Tibial artery (tissue), 4 donors: Measurements from ENCODE around the gene SND1.

Source experiments
- DNase-seq, 2 donors: peaks; one replicate each; pipeline ENCODE4 v3.0.0-alpha.2; 2019
- H3K27ac ChIP-seq, 2 donors: fragments of 200-600 bp; sonication (generic) in 1 of 2; 1 replicate in 1 of 2; 2 replicates in 1 of 2; pipeline ENCODE4 v1.5.1; 2018 to 2019; ENCODE audit warnings: mild to moderate bottlenecking in 1 of 2
- H3K27me3 ChIP-seq, 2 donors: fragments of 200-600 bp; sonication (generic) in 1 of 2; one replicate each; pipeline versions ENCODE4 v1.5.1 to v1.6.0; 2016 to 2019
- H3K36me3 ChIP-seq, 3 donors: fragments of 200-600 bp; sonication (generic) in 2 of 3; one replicate each; pipeline ENCODE4 v1.5.1; 2016 to 2019; ENCODE audit warnings: mild to moderate bottlenecking in 2 of 3
- H3K4me1 ChIP-seq, 4 donors: fragments of 200-600 bp; sonication (generic) in 2 of 4; 1 replicate in 3 of 4; 2 replicates in 1 of 4; pipeline ENCODE4 v1.5.1; 2016 to 2019
- H3K4me3 ChIP-seq, 2 donors: fragments of 200-600 bp; sonication (generic) in 1 of 2; 1 replicate in 1 of 2; 2 replicates in 1 of 2; pipeline ENCODE4 v1.5.1; 2018 to 2019; ENCODE audit warnings: mild to moderate bottlenecking in 2 of 2
- H3K9me3 ChIP-seq, 3 donors: fragments of 200-600 bp; sonication (generic) in 1 of 3; one replicate each; pipeline ENCODE4 v1.5.1; 2016 to 2019
- CTCF ChIP-seq, 2 experiments: fragments of 200-600 bp in 1 of 2; fragments of 450-650 bp in 1 of 2; IDR thresholded peaks; one replicate each; pipeline ENCODE4 v1.5.1; 2017 to 2019; ENCODE audit warnings: antibody characterized with exemption in 2 of 2, mild to moderate bottlenecking in 1 of 2, moderate library complexity in 1 of 2
- intact Hi-C: fragments of 100-400 bp; cut with DNase I; formaldehyde crosslinking; loops from one replicate; pipeline ENCODE4 v1.15.0; 2023; ENCODE audit warnings: low total_unique reads

Gene SND1

DNA sequence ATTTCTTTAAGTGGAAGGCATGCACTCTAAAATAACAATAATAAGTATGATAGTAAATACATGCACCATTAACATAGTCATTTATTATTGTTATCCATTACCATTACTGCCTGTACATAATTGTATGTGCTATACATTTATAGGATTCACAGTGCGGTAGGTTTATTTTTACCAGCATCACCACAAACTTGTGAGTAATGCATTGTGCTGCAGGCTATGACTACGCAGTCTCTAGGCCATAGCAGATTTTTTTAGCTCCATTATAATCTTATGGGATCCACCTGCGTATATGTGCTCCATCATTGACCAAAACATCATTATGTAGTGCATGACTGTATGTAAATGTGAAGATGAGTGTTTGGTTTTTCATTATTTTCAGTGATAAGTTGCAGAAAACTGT lies 219.2 kb downstream of the SND1 start:
- intact Hi-C loops = no loop called here
- H3K4me3 ChIP-seq = no peak overlapping the region
- H3K9me3 ChIP-seq = no peaks in the 10 kb centered on the region
- H3K36me3 ChIP-seq = no peaks in the 10 kb centered on the region
- peaks cover 0 to 4% (median 0%) of the 10 kb centered on the region in 4 donors for H3K4me1 ChIP-seq
- H3K27ac ChIP-seq = no peak overlapping the region
- no peaks in the 10 kb centered on the region for H3K27me3 ChIP-seq
- no peak for TF ChIP-seq CTCF (IDR thresholded peaks at IDR 0.05)
- DNase-seq = no peak

DNA sequence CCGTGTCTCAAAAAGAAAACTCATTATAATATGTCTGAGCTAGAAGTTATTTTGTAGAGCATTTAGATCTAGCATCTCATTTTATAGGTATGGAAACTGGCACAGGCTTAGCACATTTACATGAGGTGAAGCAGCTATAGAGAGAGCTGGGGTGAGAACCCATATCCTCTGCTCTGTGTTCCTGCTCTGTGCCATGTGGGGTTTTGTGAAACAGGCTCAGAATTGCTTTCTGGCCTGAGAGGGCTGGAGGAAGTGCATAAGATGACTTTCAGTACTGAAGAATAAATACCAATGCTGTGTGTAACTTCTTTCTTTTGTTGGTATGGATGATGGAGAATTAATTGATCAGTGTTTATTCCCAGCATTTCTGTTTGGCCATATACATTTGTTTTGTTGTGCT lies 220.1 kb downstream of the SND1 start:
- intact Hi-C loops = no loop called here
- H3K4me3 ChIP-seq = no peak overlapping the region
- H3K27me3 ChIP-seq = no peaks in the 10 kb centered on the region
- DNase-seq = no peak
- no peak overlapping the region for H3K27ac ChIP-seq
- no peak for TF ChIP-seq CTCF (IDR thresholded peaks at IDR 0.05)
- H3K4me1 ChIP-seq = peaks cover 0 to 6% (median 0%) of the 10 kb centered on the region in 4 donors
- H3K9me3 ChIP-seq = no peaks in the 10 kb centered on the region
- no peaks in the 10 kb centered on the region for H3K36me3 ChIP-seq

DNA sequence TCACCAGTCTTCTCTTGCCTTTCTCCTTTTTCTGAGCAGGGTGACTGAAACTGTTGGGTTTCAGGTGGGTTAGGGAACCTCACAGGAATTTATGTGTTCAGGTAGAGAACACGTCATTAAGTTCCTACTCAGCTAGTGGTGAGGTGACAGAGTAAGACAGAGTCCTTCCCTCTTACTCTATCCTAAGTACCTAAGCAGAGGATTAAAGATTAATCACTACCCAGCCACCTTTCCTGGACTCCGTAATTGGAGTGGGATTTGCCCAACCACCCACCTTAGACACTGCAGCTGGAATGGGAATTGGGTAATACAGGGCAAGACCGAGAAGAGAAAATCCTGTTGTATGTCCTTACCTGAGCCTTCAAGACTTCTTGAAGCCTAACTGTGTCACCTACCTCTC lies 221.2 kb downstream of the SND1 start:
- H3K27ac ChIP-seq = no peak overlapping the region
- intact Hi-C loops = no loop called here
- DNase-seq = no peak
- H3K9me3 ChIP-seq = no peaks in the 10 kb centered on the region
- H3K4me3 ChIP-seq = no peak overlapping the region
- H3K36me3 ChIP-seq = no peaks in the 10 kb centered on the region
- H3K27me3 ChIP-seq = no peaks in the 10 kb centered on the region
- H3K4me1 ChIP-seq = peaks cover 0 to 6% (median 0%) of the 10 kb centered on the region in 4 donors
- TF ChIP-seq CTCF (IDR thresholded peaks at IDR 0.05) = no peak

DNA sequence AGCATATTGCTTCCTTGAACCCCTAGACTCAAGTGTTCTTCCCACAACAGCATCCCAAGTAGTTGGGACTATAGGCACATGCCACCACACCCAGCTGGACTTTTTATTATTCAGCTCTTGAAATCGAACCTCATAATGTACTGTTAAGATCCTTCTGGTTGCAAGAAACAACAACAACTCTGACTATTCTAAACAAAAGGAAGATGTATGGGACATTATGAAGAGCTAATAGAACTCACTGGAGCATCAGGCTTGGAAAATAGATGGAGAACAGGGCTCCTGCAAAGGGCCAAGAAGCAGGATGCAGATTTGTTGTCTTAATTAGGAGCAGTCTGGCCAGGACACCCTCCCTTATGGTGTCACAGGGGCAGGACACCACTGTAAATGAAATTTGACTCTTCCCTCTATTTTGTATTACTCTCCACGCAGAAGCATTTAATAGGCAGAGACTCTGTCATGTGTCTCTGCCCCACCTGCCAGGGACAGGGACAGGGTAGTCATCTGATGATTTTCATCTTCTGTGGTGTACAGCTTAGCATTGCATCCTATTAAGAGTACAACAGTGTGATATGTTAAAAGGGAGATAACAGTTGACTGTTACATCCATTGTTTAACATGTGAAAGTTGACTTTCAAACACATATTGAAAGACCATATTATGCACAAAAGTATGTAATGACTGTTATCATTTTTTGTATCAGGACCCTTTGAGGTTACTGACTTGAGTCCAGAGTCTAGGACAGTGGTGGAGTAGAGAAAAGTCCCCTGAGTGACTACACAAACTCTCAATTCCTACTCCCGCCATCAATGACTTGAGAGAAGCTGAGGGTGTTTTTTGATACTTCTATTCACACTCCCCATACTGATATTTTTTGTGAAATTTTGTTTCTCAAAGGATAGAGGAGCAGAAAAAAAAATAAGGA lies 222.0 kb downstream of the SND1 start:
- DNase-seq = no peak
- Histone ChIP-seq H3K4me1 (peaks cover 0 to 6% (median 0%) of the 10 kb centered on the region in 4 donors), H3K4me3 (no peak overlapping the region), H3K9me3 (no peaks in the 10 kb centered on the region), H3K27me3 (no peaks in the 10 kb centered on the region), H3K27ac (no peak overlapping the region), H3K36me3 (no peaks in the 10 kb centered on the region)
- no peak for TF ChIP-seq CTCF (IDR thresholded peaks at IDR 0.05)
- intact Hi-C loops = no loop called here

DNA sequence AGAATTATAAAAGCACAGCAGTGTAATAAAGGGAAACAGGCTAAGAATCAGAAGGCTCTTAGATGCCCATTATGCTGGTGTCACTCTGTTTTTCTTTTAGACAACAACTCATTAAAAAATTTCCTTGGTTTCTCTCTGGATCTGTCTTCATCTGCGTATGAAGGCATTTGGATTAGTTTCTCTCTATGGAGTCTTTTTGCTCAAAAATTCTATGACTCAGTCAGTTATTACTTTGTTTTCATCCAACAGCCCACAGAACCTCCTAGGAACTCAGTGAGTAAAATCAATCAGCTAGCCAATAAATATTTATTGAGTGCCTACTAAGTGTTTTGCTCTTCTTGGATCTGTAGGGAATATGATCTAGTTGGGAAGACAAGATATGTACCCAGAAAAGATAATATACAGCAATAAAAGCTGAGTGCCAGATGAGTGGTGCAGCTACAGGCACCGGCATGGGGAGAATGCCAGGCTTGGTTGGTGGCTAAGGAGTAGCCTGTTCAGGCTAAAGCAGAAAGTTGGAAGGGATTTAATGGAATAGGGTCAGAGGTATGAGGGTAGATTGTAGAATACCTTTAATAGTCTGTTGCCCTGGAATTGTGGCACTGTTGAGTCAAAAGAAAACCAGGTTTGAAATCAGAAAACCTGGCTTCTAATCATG lies 223.1 kb downstream of the SND1 start:
- no peak for DNase-seq
- no peaks in the 10 kb centered on the region for H3K36me3 ChIP-seq
- H3K27me3 ChIP-seq = no peaks in the 10 kb centered on the region
- no peak overlapping the region for H3K4me3 ChIP-seq
- no peak overlapping the region for H3K27ac ChIP-seq
- no peaks in the 10 kb centered on the region for H3K9me3 ChIP-seq
- no peak for TF ChIP-seq CTCF (IDR thresholded peaks at IDR 0.05)
- intact Hi-C loops = no loop called here
- peaks cover 0 to 6% (median 0%) of the 10 kb centered on the region in 4 donors for H3K4me1 ChIP-seq
